GM21825 (cell line): ENCODE data around the gene YJEFN3.

Experiments
- ATAC-seq: cut with Tn5 transposase; IDR thresholded peaks from one replicate; pipeline ENCODE4 v1.9.1; 2021; ENCODE audit warnings: mild to moderate bottlenecking, moderate library complexity; ENCODE audit not compliant: unreplicated experiment

The YJEFN3 gene, protein sequence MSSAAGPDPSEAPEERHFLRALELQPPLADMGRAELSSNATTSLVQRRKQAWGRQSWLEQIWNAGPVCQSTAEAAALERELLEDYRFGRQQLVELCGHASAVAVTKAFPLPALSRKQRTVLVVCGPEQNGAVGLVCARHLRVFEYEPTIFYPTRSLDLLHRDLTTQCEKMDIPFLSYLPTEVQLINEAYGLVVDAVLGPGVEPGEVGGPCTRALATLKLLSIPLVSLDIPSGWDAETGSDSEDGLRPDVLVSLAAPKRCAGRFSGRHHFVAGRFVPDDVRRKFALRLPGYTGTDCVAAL

GRCh38 chr19:19528721-19529490, at the start of gene YJEFN3:
Gene YJEFN3 (plus strand): TSS chr19:19528911. CDS start chr19:19528933, 22 bp downstream.
- ATAC-seq = no peak

DNA sequence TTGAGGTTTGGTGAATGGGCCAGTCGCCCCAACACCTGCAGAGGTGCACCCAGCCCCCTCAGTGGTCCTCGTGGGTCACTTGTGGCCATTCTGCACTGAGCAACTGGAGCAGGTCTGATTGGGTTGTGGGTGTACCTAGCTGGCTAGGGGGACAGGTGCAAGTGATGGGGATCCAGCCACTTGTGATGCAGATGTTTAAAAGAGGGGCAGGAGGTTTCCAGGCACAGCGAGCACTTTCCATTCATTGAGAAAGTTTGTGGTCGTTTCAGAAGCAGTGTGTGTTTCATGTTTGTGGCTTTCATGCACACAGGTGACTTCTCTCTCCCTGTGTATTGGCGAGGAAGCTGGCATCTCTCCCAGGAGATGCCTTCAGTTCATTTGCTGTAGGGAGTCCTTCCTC, 48.0 kb upstream of the YJEFN3 start:
- no peak for ATAC-seq

DNA sequence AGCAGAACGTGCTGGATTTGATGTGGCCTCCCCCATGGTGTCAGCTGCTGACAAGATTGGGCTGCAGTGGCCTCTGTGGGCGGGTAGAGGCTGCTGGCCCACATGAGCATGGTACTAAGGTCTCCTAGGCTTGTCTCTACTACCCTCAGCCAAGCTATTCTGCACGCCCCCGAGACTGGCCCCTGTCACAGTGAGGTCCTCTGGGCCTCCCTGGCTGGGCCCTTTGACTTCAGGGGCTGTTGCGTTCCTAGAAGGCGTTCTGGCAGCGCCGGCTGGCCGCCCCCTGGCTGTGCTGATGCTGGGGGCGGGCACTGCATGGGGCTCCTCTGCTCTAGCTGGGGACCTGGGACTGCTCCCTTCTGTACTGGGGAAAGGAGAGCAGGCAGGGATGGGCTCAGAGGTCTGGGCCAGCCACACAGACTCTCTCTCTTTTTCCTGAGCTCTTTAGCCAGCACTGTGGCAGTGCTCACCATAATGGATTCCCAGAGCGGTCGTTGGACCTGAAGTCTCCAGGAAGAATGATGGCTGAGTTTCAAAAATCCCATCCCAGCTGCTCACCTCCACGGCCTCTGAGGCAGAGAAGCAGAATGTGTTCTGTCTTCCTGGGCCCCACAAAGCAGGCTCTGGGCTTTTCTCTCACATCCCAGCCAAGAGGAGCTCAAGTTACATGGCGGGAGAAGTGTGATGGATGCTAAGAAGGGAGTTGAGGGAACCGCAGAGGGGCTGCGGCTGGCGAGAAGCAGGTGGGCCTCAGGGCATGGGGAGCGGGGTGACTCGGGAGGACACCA, 45.7 kb upstream of the YJEFN3 start:
- no peak for ATAC-seq

DNA sequence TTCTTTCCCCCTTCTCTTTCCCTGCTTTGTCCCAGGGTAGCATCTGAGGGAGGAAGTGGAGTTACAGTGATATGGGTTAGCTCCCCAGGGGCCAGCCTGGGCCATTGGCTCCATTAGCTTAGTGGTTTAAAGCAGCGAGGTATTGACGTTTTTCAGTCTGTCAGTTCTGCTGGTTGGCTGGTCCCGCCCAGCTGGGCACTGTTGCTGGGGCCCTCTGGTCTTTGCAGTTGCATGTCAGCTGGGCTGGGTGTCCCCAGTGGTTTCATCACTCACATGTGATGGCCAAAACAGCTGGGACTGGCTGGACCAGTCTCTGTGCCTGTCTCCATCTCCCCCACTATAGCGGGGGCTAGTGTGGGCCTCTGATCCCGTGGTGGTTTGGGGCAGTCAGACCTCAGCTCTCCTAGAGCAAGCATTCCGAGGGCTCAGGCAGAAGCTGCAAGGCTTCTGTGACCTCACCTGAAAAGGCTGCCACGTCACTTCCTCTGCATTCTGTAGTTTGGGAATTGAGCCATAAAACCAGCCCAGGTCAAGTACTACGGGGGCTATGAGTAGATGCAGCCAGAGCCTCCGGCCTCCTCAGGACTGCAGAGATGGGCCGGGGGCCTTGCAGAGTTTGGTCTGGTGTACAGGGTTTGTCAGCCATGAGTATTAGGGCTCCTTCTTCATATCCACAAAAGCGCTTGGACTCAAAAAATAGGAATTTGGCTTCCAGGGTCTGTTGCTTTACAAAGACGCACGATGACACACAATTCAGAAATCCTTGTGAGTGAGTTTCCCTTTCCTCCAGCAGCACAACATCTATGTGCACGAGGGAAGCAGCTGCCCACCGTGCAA, 43.3 kb upstream of the YJEFN3 start:
- no peak for ATAC-seq

- ATAC-seq = no peak
Observed at GRCh38 chr19:19485998-19486290, 42.8 kb upstream of the YJEFN3 start.

DNA sequence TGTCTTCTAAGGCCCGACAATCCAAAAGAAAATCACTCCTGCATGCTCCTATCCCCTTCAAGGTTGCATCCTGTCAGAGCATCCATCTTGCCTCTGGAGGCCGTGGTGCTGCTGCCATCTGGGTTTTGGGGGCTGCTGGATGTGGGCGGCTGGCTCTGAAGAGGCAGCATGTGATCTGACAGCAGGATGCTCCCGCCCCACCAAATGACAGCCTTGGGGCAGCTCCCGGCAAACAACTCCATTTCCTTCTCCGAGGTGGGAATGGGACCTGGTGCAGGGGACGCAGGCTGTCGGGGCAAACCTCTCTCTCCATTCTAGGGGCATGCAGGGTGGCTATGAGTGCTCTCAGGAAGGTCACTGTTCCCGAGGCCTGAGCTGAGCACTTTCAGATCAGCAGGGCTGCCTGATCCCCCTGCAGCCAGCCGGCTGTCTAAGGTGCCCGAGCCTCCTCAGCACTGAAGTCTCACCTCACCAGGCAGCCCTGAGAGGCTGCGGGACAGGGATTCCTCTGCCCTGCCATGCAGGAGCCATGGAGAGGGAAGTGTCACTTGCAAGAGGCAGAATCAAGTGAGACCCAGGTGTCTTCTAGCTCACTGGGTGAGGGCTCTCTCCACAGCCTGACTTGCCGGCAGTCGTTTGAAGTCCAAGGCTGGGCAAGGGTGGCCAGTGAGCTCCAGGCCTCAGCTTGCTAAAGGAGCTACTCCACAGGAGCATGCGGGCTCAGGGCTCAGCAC, 42.2 kb upstream of the YJEFN3 start:
- no peak for ATAC-seq

DNA sequence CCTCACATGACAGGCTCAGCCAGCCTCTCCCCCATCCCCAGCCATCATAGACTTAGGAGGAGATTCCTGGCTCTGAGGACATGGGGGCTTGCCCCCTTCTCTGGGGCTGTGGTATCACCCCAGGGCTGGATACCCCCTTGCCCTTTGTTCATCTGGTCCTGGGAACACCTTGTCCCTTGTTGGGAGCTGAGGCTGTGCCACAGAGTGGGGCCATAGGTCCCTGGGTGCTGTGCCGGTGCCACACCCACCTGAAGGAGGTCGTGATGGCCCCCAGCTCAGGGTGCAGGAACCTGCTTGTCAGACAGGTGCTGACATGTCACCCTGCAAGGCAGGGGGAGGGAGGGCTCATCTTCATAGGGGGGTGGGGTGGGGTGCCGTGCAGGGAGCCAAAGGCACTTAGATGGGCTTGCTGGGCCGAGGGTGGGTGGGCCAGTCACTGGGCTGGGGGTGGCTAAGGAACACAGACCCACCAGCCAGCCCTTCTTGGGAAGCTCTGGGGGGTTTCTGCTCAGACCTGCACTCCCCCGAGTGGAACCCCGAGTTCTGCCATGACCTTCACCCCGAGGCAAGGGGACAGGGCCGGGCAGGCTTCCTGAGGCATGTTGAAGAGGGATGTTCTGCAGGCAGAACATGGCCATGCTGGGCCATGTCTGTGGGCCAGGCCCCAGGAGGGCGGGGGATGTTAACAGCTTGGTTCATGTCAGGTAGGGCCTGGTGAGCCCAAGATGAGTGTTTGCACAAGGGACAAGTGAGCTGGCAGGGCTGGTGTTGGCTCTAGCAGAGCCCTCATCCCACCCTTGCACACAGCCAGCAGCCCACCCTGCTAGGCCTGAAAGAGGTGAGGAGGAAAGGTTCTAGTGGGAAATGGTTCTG, 41.4 kb upstream of the YJEFN3 start:
- ATAC-seq = no peak

GRCh38 chr19:19487950-19488874, 40.5 kb upstream of the YJEFN3 start:
- ATAC-seq = no peak

DNA sequence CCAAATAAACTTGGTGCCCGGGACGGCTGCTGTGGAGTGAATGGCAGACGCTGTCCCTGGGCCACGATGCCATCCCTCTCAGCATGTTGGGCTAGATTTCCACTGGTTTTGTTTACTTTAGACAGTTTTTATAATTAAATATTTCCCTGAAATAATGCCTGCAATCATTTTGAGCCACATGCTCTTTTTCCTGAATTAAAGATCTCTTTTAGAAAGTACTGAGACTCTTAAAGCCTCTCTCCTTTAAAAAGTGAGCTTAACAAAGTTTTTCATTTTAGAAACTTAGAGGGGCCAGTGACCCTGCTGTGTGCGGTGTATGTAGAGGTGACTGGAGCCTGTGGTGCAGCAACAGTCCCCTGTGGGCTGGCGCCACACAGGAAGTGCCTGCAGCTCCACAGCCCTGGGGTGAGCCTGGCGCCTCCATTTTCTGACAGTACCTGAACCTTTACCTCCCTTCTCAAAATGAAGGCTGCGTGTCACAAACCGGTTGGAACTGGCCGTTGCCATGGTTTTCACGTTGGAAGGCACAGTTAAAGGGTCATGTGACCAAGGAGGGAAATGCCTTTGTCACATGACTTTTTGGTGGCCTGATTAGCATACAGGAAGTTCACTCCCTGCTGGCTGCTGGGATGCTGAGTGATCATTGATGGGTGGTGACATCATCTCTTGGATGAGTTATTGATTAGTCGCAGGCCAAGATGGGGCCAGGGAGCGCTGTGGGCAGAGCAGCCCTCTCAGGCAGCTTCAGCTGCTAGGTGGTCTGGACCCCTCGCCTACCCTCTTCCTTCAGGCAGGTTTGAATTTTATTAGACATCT, 39.6 kb upstream of the YJEFN3 start:
- peak; percentile 49 for ATAC-seq

DNA sequence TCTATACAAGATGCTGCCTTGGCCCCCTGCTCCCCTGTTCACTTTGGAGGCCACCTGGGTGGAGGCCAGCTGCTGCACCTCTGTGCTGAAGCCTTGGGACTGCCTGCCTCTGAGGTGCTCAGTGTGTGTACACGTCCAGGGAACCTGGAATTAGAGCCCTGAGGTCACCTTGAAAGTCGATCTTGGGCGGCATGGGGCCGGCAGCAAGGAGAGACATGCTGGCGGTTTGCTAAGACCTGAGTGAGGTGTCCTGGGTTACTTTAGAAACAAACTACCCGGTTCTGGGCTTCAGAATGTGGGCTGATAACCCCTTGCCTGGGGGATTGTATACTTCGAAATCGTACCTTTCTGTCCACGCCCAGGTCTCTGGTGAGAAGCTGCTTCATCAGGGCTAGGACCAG, 38.9 kb upstream of the YJEFN3 start:
- ATAC-seq = no peak

GRCh38 chr19:19490214-19490968, 38.3 kb upstream of the YJEFN3 start:
- ATAC-seq = no peak

DNA sequence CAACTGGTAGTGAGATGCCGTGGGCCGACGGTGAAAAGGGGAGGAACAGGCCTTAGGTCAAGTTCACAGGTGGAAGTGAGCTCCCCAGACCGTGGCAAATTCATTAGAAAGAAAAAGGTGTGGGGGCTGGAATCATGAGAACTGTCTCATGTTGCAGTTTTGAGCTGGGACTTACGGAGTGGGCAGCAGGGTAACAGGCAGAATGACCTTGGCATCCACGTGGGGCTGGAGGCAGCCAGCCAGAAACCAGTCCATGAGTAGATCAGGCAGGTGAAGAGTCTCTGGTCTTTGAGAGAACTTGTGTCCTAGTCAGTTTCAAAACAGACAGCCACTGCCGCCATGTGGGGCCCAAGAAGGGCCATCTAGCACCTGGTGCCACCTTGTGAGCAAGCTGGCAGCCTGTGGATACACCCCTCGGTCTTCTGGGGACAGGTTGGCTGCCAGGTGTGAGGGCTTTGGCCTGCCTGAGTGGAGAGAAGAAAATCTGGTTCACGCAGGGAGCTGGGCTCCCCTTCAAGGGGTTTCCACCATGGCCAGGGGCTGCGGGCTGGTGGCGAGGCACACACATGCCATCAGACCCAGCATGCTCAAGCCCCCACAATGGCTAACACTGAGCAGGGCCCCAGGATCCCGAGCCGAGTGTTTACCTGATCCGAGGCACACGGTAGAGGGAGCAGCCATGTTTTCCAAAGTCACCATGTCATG, 37.2 kb upstream of the YJEFN3 start:
- no peak for ATAC-seq

DNA sequence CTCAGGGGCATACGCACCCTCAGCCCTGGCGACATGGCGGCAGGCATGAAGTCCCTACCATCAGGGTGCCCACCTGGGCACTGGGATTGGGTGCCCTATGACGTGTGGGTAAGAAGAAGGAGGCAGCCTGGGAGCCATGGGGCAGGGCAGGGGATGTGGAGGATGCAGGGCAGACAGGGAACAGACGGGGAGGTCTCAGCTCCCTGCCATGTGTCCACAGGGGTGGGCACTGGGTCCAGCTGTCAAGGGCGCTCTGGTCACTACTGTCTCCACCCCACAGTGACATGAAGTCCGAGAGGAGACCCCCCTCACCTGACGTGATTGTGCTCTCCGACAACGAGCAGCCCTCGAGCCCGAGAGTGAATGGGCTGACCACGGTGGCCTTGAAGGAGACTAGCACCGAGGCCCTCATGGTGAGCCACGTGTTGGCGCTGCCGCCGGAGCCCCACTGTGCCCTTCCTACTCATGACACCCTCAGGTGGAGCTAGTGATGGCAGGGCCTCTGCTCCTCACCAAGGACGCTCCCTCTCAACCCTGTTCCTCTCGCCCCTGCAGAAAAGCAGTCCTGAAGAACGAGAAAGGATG, 36.6 kb upstream of the YJEFN3 start:
- ATAC-seq = no peak

GRCh38 chr19:19493841-19494546, 34.7 kb upstream of the YJEFN3 start:
- ATAC-seq = no peak
